ENCODE data around the gene FEV. TPM values are rescaled to one million over a fixed set of nuclear protein-coding genes. Genes with fewer than 3 reads are reported as not detected.

FEV gene
- total RNA-seq, 4 donors from 2014 or later = not detected

DNA sequence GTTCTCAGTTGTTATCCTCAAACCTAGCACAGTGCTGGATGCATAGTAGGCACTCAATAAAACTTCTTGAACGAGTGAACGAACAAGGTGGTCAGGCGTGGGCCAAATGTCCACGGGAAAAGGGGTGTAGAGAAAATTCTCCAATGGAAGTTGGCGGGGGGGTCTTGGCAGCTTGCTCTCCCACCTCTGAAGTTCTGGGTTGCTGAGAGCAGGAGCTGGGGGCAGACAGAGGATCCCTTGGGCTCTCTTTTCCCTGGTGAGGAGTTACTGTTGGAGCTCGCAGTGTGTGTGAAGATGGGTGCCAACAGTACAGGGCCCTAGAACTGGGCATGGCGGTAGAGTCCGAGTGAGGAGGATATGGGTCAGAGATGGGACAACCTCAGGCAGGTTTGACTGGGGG is 10.6 kb upstream of the FEV start:
- intact Hi-C loops (cut with DNase I; ENCODE audit: low total_unique reads) = no loop called here
- no peak overlapping the region for H3K4me3 ChIP-seq (ENCODE audit: low read depth, poor library complexity, severe bottlenecking)
- TF ChIP-seq, protein P1, sequence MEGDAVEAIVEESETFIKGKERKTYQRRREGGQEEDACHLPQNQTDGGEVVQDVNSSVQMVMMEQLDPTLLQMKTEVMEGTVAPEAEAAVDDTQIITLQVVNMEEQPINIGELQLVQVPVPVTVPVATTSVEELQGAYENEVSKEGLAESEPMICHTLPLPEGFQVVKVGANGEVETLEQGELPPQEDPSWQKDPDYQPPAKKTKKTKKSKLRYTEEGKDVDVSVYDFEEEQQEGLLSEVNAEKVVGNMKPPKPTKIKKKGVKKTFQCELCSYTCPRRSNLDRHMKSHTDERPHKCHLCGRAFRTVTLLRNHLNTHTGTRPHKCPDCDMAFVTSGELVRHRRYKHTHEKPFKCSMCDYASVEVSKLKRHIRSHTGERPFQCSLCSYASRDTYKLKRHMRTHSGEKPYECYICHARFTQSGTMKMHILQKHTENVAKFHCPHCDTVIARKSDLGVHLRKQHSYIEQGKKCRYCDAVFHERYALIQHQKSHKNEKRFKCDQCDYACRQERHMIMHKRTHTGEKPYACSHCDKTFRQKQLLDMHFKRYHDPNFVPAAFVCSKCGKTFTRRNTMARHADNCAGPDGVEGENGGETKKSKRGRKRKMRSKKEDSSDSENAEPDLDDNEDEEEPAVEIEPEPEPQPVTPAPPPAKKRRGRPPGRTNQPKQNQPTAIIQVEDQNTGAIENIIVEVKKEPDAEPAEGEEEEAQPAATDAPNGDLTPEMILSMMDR (IDR thresholded peaks at IDR 0.05) = no peak
- TF ChIP-seq POLR2A (IDR thresholded peaks at IDR 0.05) = no peak
- 21 to 23% methylated on average over 8 of the region's 8 CpGs for WGBS, 2 donors
- DNase-seq (ENCODE audit: low spot score in 2 of 2) = no peak

DNA sequence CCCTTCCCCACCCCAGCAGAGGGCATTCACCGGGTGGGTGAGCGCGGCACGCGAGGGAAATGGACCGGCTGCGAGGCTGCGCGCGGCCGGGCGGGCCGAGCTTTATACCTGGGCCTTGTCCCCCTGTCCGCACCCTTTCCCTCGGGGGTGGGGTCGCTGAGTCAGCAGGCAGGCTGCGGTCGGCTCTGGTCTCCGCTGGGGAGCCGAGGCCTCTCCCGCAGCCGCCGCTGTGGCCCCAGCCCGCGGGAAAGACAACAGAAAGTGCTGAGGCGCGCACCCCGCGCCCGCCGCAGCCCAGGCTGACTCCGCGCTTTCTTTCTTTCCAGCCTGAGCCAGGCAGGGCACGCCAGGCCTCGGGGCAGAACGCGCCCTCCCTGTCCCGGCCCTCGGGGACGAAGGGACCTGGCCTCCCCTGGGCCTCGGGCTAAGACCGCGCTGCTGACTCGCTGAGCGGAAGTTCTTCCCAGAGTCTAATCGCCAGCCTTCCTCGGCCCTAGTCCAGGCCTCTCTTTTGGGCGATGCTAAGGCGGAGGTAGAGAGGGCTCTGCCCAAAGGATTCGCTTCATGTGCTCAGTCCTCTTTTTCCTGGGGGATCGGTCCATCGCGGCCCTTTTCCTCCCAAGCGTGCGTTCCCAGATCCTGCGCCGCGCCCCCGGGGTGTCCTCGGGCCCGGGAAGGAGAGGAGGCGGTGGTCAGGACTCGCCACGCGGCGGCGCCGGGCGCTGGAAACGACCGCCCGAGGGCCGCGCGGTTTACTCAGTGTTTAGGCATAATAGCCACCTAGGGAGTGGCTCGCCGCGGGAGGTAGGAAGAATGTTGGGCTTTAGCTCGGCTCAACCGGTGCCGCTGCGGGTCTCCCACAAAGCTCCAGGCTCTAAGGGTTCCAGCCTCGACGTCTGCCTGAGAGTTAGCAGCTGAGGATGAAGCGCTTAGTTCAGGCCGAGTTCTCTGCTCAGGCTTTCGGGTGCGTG is 8.6 kb upstream of the FEV start, which contains the start of gene CRYBA2:
TSS of gene CRYBA2 (minus strand) at position 78 of the 971 bp plus-strand sequence. CDS start 246 bp downstream, outside the sequence.
- 2 to 3% methylated on average over 39 to 54 of the region's 88 CpGs for WGBS, 2 donors
- DNase-seq (ENCODE audit: low spot score in 2 of 2) = no peak
- TF ChIP-seq POLR2A (IDR thresholded peaks at IDR 0.05) = no peak
- TF ChIP-seq, protein P1 (IDR thresholded peaks at IDR 0.05) = no peak
- intact Hi-C loops (cut with DNase I; ENCODE audit: low total_unique reads) = no loop called here
- H3K4me3 ChIP-seq (ENCODE audit: low read depth, poor library complexity, severe bottlenecking) = peak within 1 kb of the TSS; percentile 7

DNA sequence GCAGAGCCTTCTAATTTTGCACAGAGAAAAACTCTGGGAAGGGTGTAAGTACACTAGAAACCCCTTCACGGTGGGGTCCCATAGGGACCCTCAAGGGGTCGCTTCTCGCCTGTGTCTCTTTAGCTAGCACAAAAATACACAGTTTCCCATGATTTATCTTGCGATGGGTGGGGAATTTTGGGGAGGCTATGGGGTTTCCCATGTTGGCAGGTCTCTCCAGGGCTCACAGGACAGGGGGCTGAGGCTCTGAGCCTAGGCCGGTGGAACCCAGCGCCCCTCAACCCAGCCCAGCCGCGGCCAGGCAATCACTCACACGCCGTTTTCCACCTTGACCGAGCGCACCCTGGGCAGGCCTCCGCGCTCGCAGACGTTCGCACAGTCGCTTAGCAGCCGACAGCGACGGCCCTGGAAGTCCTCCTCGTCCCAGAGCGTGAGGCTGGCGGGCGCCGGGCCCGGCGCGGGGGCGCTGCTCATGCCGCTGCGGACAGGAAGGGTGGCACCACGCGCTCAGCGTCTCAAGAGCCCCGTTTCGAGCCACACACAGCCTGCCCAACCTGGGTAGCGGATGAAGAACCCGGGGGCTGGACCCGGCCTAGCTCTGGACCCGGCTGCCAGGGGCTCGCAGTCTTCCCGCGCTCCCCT is 7.8 kb upstream of the FEV start:
- 2 to 3% methylated on average over 34 to 38 of the region's 44 CpGs for WGBS, 2 donors
- H3K4me3 ChIP-seq (ENCODE audit: low read depth, poor library complexity, severe bottlenecking) = peak overlapping the region; percentile 7
- TF ChIP-seq POLR2A (IDR thresholded peaks at IDR 0.05) = no peak
- TF ChIP-seq, protein P1 (IDR thresholded peaks at IDR 0.05) = no peak
- no peak for DNase-seq (ENCODE audit: low spot score in 2 of 2)
- intact Hi-C loops (cut with DNase I; ENCODE audit: low total_unique reads) = no loop called here

DNA sequence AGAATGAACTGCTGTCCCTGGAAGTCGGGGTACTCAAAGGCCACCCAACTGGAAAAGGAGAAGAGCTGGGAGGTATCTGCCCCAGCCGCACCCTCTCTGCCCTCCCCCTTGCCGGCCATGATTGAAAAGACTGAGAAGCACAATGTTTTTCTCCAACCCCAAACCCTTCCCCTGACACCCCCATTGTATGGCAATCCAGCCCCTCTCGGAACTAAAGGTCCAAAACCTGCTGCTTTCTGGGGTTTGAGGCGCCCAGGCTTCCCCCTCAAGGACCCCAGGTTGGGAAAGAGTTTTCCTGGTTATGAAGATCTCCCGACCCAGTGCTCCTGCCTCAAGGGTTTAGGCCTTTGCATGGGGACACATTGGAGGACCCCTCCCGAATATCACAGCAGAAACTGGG is 7.2 kb upstream of the FEV start:
- no peak for DNase-seq (ENCODE audit: low spot score in 2 of 2)
- H3K4me3 ChIP-seq (ENCODE audit: low read depth, poor library complexity, severe bottlenecking) = no peak overlapping the region
- intact Hi-C loops (cut with DNase I; ENCODE audit: low total_unique reads) = no loop called here
- TF ChIP-seq POLR2A (IDR thresholded peaks at IDR 0.05) = no peak
- TF ChIP-seq, protein P1 (IDR thresholded peaks at IDR 0.05) = no peak
- 11 to 17% methylated on average over 7 of the region's 7 CpGs for WGBS, 2 donors

DNA sequence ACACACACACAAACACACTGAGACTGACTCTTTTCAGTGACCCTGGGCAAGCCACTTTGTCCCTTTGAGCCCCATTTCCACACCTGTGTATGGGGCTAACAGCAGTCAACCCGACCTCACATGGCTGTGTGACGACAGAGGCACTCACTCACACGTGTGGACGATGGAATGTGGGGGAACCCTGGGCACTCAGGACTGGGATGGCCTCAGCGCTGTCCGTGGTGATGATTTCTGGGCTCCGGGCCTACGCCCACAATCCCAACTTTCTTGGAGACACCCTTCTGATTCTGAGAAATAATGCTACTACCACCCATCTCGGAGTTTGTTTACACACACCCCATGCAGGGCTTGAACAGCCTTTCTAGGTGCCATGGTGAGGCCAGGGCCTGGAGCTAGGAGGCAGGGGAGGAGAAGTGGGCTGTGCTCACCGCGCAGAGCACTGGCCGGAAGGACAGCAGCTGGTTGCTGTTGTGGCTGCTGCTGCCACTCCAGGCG is 6.7 kb upstream of the FEV start:
- TF ChIP-seq, protein P1 (IDR thresholded peaks at IDR 0.05) = no peak
- TF ChIP-seq POLR2A (IDR thresholded peaks at IDR 0.05) = no peak
- DNase-seq (ENCODE audit: low spot score in 2 of 2) = no peak
- intact Hi-C loops (cut with DNase I; ENCODE audit: low total_unique reads) = no loop called here
- WGBS, 2 donors = 9 to 22% methylated on average over 12 to 13 of the region's 13 CpGs
- no peak overlapping the region for H3K4me3 ChIP-seq (ENCODE audit: low read depth, poor library complexity, severe bottlenecking)

Data from lower leg skin (tissue), 4 donors.